GM10847 (cell line): ENCODE results near the gene FSTL4.

Experiments
- POLR2A ChIP-seq: IDR thresholded peaks from 2 replicates; pipeline ENCODE4 v1.6.1; 2011; ENCODE audit not compliant: insufficient read length; ENCODE audit errors: extremely low read depth

The FSTL4 gene

GRCh38 chr5:133612249-133612860 is at the start of gene FSTL4:
FSTL4 (minus strand) TSS chr5:133612541.
- no peak for TF ChIP-seq POLR2A

- no peak for TF ChIP-seq POLR2A
Observed at GRCh38 chr5:133661389-133661788, 49.0 kb upstream of the FSTL4 start.

GRCh38 chr5:133658327-133658726 is 46.0 kb upstream of the FSTL4 start:
- TF ChIP-seq POLR2A, result no peak

- no peak for TF ChIP-seq POLR2A
Observed at GRCh38 chr5:133657036-133657435, 44.7 kb upstream of the FSTL4 start.

GRCh38 chr5:133655966-133656365 is 43.6 kb upstream of the FSTL4 start:
- TF ChIP-seq POLR2A, result no peak

GRCh38 chr5:133653760-133654049 is 41.4 kb upstream of the FSTL4 start:
- TF ChIP-seq POLR2A, result no peak

- TF ChIP-seq POLR2A, result no peak
Observed at GRCh38 chr5:133652951-133653759, 40.8 kb upstream of the FSTL4 start.

GRCh38 chr5:133644000-133644865 is 31.9 kb upstream of the FSTL4 start:
- no peak for TF ChIP-seq POLR2A

- no peak for TF ChIP-seq POLR2A
Observed at GRCh38 chr5:133643365-133643764, 31.0 kb upstream of the FSTL4 start.

GRCh38 chr5:133642153-133642722 is 29.9 kb upstream of the FSTL4 start:
- no peak for TF ChIP-seq POLR2A

GRCh38 chr5:133641683-133642082 is 29.3 kb upstream of the FSTL4 start:
- TF ChIP-seq POLR2A, result no peak

- no peak for TF ChIP-seq POLR2A
Observed at GRCh38 chr5:133639850-133640528, 27.6 kb upstream of the FSTL4 start.

GRCh38 chr5:133638436-133638835 is 26.1 kb upstream of the FSTL4 start:
- TF ChIP-seq POLR2A, result no peak

GRCh38 chr5:133637206-133637605 is 24.9 kb upstream of the FSTL4 start:
- TF ChIP-seq POLR2A, result no peak

- TF ChIP-seq POLR2A, result no peak
Observed at GRCh38 chr5:133635051-133635450, 22.7 kb upstream of the FSTL4 start.
